IMR-90 (cell line): ENCODE measurements around the gene MYH11.

ENCODE experiments used
- BHLHE40 ChIP-seq: fragments of 150-350 bp; IDR thresholded peaks from 2 replicates; pipeline ENCODE4 v1.6.1; 2016; ENCODE audit warnings: mild to moderate bottlenecking, low read depth, low read length
- CHD1 ChIP-seq: IDR thresholded peaks from 2 replicates; pipeline ENCODE4 v1.6.1; 2012; ENCODE audit warnings: low read depth, low read length, improper control_type of control experiment
- FOS ChIP-seq: fragments of 150-350 bp; IDR thresholded peaks from 2 replicates; pipeline ENCODE4 v1.6.1; 2016; ENCODE audit warnings: low read depth, low read length
- MAFK ChIP-seq: IDR thresholded peaks from 2 replicates; pipeline ENCODE4 v1.6.1; 2012; ENCODE audit warnings: low read depth, low read length, improper control_type of control experiment
- MAZ ChIP-seq: IDR thresholded peaks from 2 replicates; pipeline ENCODE4 v1.6.1; 2012; ENCODE audit warnings: low read depth, mild to moderate bottlenecking, low read length, improper control_type of control experiment, moderate library complexity, borderline replicate concordance
- POLR2A ChIP-seq: IDR thresholded peaks from 2 replicates; pipeline ENCODE4 v1.6.1; 2012; ENCODE audit warnings: mild to moderate bottlenecking, low read depth, low read length
- RCOR1 ChIP-seq: IDR thresholded peaks from 2 replicates; pipeline ENCODE4 v1.6.1; 2012; ENCODE audit warnings: mild to moderate bottlenecking, low read length, improper control_type of control experiment; ENCODE audit not compliant: insufficient replicate concordance
- RFX5 ChIP-seq: IDR thresholded peaks from 2 replicates; pipeline ENCODE4 v1.8.0; 2012; ENCODE audit warnings: low read depth, mild to moderate bottlenecking, low read length, moderate library complexity
- SMC3 ChIP-seq: fragments of 150-350 bp; IDR thresholded peaks from 2 replicates; pipeline ENCODE4 v1.6.1; 2016; ENCODE audit warnings: low read depth, mild to moderate bottlenecking, antibody characterized with exemption, low read length, moderate library complexity
- TF ChIP-seq, protein P1 (sequence below): conservative IDR thresholded peaks from 2 replicates; pipeline ENCODE4 v1.5.1; 2012; ENCODE audit warnings: mild to moderate bottlenecking, low read depth, low read length, improper control_type of control experiment
- TF ChIP-seq, protein P2 (sequence below): fragments of 150-350 bp; IDR thresholded peaks from 2 replicates; pipeline ENCODE4 v1.6.1; 2017; ENCODE audit warnings: mild to moderate bottlenecking, antibody characterized with exemption, low read length, low read depth

DNA sequence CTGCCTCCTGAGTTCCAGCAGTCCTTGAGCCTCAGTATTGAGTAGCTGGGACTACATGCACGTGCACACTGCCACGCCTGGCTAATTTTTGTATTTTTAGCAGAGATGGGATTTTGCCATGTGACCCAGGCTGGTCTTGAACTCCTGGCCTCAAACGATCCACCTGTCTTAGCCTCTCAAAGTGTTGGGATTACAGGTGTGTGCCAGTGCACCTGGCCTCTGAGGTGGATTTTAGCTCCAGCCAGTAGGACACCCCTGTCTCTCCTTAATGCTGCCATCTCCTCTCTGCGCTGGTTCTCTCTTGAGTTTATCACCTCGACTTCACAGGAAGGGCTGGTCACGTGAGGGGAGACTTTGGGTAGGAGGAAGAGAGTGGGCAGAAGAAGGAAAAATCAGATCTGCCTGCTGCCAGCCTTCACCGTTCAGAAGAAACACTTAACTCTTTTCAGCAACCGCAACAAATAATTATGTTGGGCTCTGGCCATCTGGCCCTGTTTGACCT, 151.7 kb downstream of the MYH11 start:
- TF ChIP-seq, protein P1, sequence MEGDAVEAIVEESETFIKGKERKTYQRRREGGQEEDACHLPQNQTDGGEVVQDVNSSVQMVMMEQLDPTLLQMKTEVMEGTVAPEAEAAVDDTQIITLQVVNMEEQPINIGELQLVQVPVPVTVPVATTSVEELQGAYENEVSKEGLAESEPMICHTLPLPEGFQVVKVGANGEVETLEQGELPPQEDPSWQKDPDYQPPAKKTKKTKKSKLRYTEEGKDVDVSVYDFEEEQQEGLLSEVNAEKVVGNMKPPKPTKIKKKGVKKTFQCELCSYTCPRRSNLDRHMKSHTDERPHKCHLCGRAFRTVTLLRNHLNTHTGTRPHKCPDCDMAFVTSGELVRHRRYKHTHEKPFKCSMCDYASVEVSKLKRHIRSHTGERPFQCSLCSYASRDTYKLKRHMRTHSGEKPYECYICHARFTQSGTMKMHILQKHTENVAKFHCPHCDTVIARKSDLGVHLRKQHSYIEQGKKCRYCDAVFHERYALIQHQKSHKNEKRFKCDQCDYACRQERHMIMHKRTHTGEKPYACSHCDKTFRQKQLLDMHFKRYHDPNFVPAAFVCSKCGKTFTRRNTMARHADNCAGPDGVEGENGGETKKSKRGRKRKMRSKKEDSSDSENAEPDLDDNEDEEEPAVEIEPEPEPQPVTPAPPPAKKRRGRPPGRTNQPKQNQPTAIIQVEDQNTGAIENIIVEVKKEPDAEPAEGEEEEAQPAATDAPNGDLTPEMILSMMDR, result no peak
- no peak for TF ChIP-seq POLR2A
- TF ChIP-seq RFX5, result no peak
- no peak for TF ChIP-seq MAFK
- TF ChIP-seq, protein P2, sequence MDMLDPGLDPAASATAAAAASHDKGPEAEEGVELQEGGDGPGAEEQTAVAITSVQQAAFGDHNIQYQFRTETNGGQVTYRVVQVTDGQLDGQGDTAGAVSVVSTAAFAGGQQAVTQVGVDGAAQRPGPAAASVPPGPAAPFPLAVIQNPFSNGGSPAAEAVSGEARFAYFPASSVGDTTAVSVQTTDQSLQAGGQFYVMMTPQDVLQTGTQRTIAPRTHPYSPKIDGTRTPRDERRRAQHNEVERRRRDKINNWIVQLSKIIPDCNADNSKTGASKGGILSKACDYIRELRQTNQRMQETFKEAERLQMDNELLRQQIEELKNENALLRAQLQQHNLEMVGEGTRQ, result no peak
- no peak for TF ChIP-seq CHD1
- no peak for TF ChIP-seq MAZ
- TF ChIP-seq RCOR1, result no peak
- no peak for TF ChIP-seq BHLHE40
- no peak for TF ChIP-seq FOS
- no peak for TF ChIP-seq SMC3
